HG02642 (cell line): ENCODE results near the gene EXOSC10.

Experiments used
- ATAC-seq: cut with Tn5 transposase; IDR thresholded peaks from one replicate; pipeline ENCODE4 v1.9.1; 2021; ENCODE audit warnings: mild to moderate bottlenecking; ENCODE audit not compliant: unreplicated experiment, poor library complexity

Gene EXOSC10

GRCh38 chr1:11099310-11100148 is at the start of gene EXOSC10:
Gene EXOSC10, minus strand, starts transcription at chr1:11099869. Its CDS starts 38 bp downstream, at chr1:11099831.
- ATAC-seq, result peak; percentile 95

- no peak for ATAC-seq
These were observed 47.6 kb upstream of the EXOSC10 start for GRCh38 chr1:11147197-11147770.

GRCh38 chr1:11145741-11146140 is 46.1 kb upstream of the EXOSC10 start:
- ATAC-seq, result no peak

GRCh38 chr1:11144570-11145256 is 45.0 kb upstream of the EXOSC10 start:
- ATAC-seq, result no peak

GRCh38 chr1:11143907-11144306 is 44.2 kb upstream of the EXOSC10 start:
- ATAC-seq, result no peak

- ATAC-seq, result no peak
These were observed 43.7 kb upstream of the EXOSC10 start for GRCh38 chr1:11143401-11143800.

- no peak for ATAC-seq
These were observed 43.1 kb upstream of the EXOSC10 start for GRCh38 chr1:11142618-11143391.

GRCh38 chr1:11138952-11139351 is 39.3 kb upstream of the EXOSC10 start:
- ATAC-seq, result no peak

- ATAC-seq, result no peak
These were observed 38.4 kb upstream of the EXOSC10 start for GRCh38 chr1:11138029-11138428.

GRCh38 chr1:11134898-11135266 is 35.2 kb upstream of the EXOSC10 start:
- ATAC-seq, result no peak

GRCh38 chr1:11134251-11134897 is 34.7 kb upstream of the EXOSC10 start:
- no peak for ATAC-seq

GRCh38 chr1:11132563-11133293 is 33.1 kb upstream of the EXOSC10 start:
- ATAC-seq, result no peak

- ATAC-seq, result no peak
These were observed 32.1 kb upstream of the EXOSC10 start for GRCh38 chr1:11131816-11132215.

GRCh38 chr1:11130406-11130805 is 30.7 kb upstream of the EXOSC10 start:
- no peak for ATAC-seq

GRCh38 chr1:11129649-11130390 is 30.2 kb upstream of the EXOSC10 start:
- ATAC-seq, result no peak

- no peak for ATAC-seq
These were observed 26.9 kb upstream of the EXOSC10 start for GRCh38 chr1:11126569-11126968.

- no peak for ATAC-seq
These were observed 26.3 kb upstream of the EXOSC10 start for GRCh38 chr1:11125931-11126330.

- no peak for ATAC-seq
These were observed 25.3 kb upstream of the EXOSC10 start for GRCh38 chr1:11124965-11125364.

- ATAC-seq, result no peak
These were observed 16.6 kb upstream of the EXOSC10 start for GRCh38 chr1:11116318-11116717.
